HG03097 (cell line): ENCODE data around the gene UEVLD.
"Not testable (repeated sequence)": the region's sequence is repeated elsewhere in the genome, so short reads cannot be mapped to it uniquely, and the experiment has no call there.

Experiments used
- ATAC-seq: cut with Tn5 transposase; IDR thresholded peaks from one replicate; pipeline ENCODE4 v1.9.1; 2021; ENCODE audit not compliant: unreplicated experiment, low FRiP score

Gene UEVLD

GRCh38 chr11:18588297-18589252 lies at the start of gene UEVLD:
TSS of gene UEVLD (minus strand) at chr11:18588734. CDS start at chr11:18588654, 80 bp downstream.
- ATAC-seq = peak; percentile 65

- peak; percentile 91 for ATAC-seq
Observed at GRCh38 chr11:18634140-18635032, 45.9 kb upstream of the UEVLD start, which contains the start of gene SPTY2D1. TSS of gene SPTY2D1 (minus strand) at chr11:18634342. CDS start at chr11:18634257, 85 bp downstream.

- ATAC-seq = peak; percentile 61
Observed at GRCh38 chr11:18633256-18634139, 45.0 kb upstream of the UEVLD start.

DNA sequence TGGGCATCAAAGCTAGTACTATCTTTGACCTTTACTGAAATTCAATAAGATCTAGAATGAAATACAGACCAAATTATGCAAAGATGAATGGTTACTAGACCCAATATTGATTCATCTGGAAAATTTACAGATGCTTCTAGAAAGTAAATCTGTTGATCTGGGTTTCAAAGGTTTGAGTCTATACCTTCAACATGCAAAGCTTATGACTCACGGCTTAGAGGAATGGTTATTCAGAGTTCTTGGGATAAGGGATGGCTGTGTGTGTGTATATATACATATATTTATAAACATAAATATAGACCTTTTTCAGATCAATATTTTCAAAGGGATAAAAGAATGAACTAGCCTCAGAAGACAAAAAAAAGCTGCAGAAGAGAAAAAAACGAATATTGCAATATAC lies 44.3 kb upstream of the UEVLD start:
- ATAC-seq = no peak

GRCh38 chr11:18624161-18624560 lies 35.6 kb upstream of the UEVLD start:
- ATAC-seq = no peak

DNA sequence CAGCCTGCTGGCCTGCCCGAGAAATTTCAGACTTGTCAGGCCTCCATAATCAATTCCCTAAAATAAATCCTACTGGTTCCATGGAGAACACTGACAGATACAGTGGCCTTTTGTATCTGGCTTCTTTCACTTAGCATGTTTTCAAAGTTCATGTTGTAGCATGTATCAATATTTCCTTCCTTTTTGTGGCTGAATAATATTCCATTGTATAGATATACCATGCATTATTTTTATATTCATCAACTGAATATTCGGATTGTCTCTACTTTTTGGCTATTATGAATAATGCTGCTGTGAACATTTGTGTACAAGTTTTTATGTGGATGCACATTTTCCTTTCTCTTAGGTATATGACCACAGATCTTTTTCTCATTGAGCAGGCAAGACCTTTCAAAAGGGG lies 35.2 kb upstream of the UEVLD start:
- ATAC-seq = no peak

DNA sequence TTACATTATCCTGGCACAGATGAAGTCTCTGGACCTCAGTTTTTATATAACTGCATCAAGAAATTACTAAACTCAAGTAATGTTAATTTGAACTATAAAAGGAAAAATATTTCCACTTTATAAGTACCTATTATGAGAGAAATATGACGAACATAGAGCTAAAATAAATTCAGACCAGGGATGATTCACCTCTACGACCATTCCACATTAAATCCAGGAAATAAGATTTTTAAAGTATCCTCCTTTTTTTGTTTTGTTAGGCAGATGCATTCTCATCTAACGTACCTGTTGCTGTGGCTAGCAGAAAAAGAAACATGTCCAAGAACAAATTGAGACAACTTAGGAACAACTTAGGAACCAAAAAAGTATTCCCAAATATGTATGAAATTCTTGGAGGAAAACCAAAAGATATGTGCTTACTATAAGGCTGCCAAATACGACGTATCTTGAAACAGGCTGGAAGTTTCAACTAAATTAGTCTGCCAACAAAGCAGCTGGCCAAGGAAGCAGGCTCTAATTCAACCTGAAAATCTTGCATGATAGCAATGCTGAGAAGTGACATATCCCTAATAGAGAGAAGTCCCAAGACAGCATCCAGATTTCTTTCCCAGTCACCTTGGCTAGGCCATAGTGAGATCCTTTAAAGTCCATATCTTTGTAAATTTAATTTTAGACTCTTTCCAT lies 29.9 kb upstream of the UEVLD start:
- ATAC-seq = no peak

DNA sequence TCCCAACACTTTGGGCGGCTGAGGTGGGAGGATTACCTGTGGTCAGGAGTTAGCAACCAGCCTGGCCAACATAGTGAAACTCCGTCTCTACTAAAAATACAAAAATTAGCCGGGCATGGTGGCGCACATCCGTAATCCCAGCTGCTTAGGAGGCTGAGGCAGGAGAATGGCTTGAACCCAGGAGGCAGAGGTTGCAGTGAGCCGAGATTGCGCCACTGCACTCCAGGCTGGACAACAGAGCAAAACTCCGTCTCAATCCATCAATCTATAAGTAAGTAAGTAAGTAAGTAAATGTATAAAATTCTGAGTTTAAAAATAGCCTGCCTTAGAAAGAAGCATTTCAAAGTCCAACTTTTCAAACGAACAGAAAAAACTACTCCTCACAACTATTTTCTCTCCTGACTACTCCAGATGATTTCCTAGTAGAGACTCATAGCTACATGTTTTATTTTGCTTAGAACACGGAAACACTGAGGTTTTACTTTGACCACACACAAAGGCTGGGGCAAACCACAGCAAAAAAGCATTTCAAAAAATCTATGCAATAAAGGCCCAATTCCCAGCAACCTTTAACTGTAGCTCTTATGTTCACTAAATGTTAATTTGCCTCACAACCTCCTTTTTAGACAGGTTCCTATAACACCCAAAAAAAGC lies 29.3 kb upstream of the UEVLD start:
- ATAC-seq = no peak

DNA sequence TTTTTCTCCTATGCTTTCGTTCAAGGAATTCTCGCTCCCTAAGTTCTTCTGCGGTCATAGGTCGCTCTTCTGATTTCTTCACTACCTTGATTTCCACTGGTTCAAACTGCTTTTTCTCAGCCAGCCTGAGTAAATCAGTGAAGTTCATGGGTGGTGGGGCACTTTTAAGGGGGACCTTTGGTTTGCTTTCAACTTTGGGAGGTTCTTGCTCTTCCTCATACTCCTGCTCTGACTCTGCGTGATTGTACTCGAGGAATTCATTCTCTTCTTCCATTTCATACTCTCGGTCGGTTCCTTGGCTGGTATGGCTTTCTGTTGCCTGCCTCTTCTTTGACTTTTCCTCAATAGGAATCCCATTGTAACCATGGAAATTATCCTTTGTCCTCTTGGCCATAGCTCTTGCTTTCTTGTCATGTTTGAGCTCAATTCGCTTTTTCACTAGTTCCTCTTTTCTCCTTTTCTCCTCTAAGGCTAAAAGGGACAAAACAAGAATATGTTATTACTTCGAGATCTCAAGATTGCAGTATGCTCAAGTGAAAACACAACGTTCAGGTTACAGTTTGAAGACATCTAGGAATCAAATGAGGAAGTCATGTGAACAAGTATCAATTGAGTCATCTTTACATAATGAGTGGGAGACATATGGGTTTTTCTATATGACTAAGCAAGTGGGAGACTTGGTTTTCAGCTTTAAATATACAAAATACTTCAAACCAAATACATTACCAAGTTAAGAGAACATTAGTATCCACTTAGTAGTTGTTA lies 27.3 kb upstream of the UEVLD start:
- peak; percentile 74 for ATAC-seq

- no peak for ATAC-seq
Observed at GRCh38 chr11:18614667-18615066, 26.1 kb upstream of the UEVLD start.

DNA sequence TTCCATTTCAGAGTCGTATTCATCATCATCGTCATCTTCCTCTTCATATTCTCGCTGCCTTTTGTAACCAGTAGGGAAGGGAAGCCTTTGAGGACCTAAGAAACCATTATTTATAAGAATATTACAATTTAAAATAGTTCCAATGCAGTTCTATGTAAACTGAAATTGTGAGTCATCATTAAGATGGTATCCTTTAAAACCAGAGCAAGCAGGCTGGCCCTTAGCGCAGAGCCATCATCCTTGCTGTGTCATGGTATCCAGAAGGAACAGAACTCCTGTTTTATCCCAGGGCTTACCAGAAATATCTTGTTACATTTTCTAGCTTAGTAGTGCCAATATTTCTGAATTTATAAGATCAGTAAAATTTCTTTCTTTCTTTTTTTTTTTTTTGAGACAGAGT lies 23.9 kb upstream of the UEVLD start:
- no peak for ATAC-seq

GRCh38 chr11:18611196-18611595 lies 22.7 kb upstream of the UEVLD start:
- no peak for ATAC-seq

GRCh38 chr11:18608376-18608775 lies 19.8 kb upstream of the UEVLD start:
- no peak for ATAC-seq

DNA sequence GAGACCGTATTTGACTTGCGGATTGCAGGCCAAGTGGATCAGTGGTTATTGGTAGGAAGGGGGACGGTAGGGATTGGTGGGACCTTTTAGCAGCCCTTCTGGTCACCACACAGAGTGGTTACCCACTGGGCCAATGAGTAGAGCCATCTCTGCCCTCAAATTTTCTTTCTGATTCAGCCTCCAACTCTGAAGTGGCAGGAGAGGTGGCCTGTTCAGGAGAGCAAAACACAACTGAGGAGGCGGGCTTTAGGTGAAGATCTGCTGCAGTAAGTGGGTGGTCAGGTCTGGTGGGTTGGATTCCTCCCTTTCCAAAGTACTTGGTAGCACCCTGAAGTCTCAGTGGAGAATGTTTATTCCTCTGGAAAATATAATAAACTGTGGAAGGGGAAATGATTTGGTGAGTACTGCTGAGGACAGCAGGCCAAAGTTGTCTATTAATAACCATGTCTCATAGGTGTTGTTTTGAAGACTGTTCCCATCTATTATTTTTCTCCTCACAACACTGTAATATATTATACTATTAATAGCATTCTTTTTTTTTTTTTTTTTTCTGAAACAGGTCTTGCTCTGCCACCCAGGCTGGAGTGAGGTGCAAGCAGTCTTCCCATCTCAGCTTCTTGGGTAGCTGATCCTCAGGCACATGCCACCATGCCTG lies 12.5 kb upstream of the UEVLD start:
- no peak for ATAC-seq

DNA sequence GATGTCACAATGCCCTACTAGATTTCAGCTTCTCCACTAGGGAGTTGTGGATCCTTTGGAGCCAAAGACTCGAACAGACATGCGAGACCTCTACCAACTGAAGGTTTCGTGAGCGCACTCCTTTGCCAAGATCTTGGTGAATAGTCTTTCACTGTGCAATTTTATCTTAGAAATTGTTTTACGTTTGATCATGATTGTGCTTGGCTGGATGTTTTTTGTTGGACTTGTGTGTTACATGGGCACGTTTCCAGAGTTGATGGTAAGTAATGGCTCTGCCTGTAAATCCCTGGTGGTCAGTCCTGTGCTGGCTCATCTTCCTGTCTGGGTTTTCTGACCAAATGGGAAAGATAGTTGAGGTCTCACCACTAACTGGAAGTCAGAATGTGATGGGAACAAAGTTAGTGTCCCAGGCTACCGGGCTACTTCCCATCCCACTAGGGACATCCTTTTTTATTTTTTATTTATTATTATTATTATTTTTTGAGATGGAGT lies 11.3 kb upstream of the UEVLD start, which contains the start of gene MISFA:
Gene MISFA, plus strand, starts transcription at position 51 of the 492 bp plus-strand sequence. Its CDS starts 140 bp downstream, at position 191.
- no peak for ATAC-seq

GRCh38 chr11:18594999-18595749 lies 6.6 kb upstream of the UEVLD start:
- ATAC-seq = no peak

DNA sequence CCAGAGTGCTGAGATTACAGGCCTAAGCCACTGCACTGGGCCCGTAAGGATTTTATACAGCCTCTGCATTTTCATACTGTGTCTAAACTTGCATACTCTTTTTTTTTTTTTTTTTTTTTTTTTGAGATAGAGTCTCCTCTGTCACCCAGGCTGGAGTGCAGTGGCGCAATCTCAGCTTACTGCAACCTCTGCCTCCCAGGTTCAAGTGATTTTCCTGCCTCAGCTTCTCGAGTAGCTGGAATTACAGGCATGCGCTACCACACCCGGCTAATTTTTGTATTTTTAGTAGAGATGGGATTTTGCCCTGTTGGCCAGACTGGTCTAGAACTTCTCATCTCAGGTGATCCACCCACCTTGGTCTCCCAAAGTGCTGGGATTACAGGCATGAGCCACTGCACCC lies 5.6 kb upstream of the UEVLD start:
- not testable (repeated sequence) for ATAC-seq
